ENCODE measurements around the gene DERL2. TPM values are rescaled to one million over a fixed set of nuclear protein-coding genes. Genes with fewer than 3 reads are reported as not detected.
A peak's percentile ranks its signal among the peaks of the same experiment; 100 is the strongest.

The DERL2 gene
- total and polyA plus RNA-seq, 2 experiments from 2014 or later, result 38.6 to 160 TPM

DNA sequence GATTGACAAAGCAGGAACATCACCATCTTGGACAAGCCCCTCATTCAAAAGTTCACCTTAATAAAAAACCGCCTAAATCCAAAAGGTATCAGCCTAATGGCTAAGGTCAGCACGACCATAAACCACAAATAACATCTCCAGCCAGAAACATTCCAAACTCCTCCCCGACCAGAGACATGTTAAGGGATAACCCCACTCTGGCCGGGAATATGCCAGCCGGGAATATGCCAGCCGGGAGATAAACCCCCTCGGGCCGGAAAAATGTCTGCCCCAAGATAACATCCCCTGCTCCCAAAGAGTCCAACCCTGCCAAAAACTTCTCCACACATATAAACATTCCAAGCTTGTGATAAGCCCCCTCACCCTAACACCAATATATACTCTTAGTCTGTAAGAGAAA, 18.6 kb downstream of the DERL2 start:
- Histone ChIP-seq H4K20me1 (ENCODE audit: insufficient read depth) (no peaks in the 10 kb centered on the region), H2AFZ (peak overlapping the region; percentile 100), H3K36me3 (ENCODE audit: low read depth) (no peaks in the 10 kb centered on the region; the same call in 1 of the 2 replicates), H3K9ac (peak overlapping the region; percentile 80), H3K27ac (peak overlapping the region; percentile 55; the same call in 1 of the 2 replicates), H3F3A (ENCODE audit: insufficient read depth) (peaks cover 31% of the 10 kb centered on the region), H3K27me3 (replicated peaks; ENCODE audit: insufficient read depth) (no peaks in the 10 kb centered on the region), H3K9me2 (ENCODE audit: insufficient read depth) (no peaks in the 10 kb centered on the region), H3K4me3 (peak overlapping the region; percentile 99), H3K4me1 (ENCODE audit: insufficient read depth) (peaks cover 12% of the 10 kb centered on the region), H3K4me2 (ENCODE audit: unreplicated experiment) (peak overlapping the region; percentile 84), H3K79me2 (ENCODE audit: insufficient read depth) (peaks cover 62% of the 10 kb centered on the region), H3K9me3 (ENCODE audit: low read depth) (no peaks in the 10 kb centered on the region)
- in situ Hi-C loops (cut with MboI), result loop anchor here (25.0 kb wide), 2 partner anchors 95 to 970 kb away; partner anchors contain the start of genes AIPL1 and PIMREG
- TF ChIP-seq EZH2 (IDR thresholded peaks at IDR 0.05; ENCODE audit: insufficient read depth, poor library complexity, severe bottlenecking) (no peak), EZH2phosphoT487 (IDR thresholded peaks at IDR 0.05; ENCODE audit: insufficient read depth, low read depth) (no peak)
- 2 to 5% methylated on average over 8 of the region's 8 CpGs for WGBS, 2 experiments (ENCODE audit: low coverage in 1 of 2, low lambda C conversion rate in 2 of 2, missing lambda C conversion rate in 2 of 2)
- peak; percentile 23 for DNase-seq

DNA sequence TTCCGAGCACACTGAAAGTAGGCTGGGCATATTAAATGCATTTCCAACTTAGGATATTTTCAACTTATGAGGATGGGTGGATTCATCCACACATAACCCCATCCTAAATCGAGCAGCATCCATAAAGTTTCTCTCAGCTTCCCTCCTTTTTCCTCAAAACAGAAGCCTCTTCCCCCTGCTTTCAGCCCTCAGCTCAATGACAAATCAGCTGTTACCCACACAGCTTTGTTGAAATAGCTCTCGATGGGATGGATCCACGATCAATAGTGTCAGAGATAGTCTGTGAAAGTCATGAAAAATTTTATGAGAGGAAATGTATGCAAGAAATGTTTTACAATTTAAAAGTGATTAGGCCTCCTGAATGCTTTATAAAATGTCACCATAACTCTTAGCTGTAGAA, 19.7 kb downstream of the DERL2 start:
- peak overlapping the region; percentile 84 for H3K4me2 ChIP-seq (ENCODE audit: unreplicated experiment)
- H3K9ac ChIP-seq, result peak overlapping the region; percentile 80; the same call in 1 of the 2 replicates
- peaks cover 20% of the 10 kb centered on the region for H3F3A ChIP-seq (ENCODE audit: insufficient read depth)
- no peak for TF ChIP-seq EZH2phosphoT487 (IDR thresholded peaks at IDR 0.05; ENCODE audit: insufficient read depth, low read depth)
- no peak for TF ChIP-seq EZH2 (IDR thresholded peaks at IDR 0.05; ENCODE audit: insufficient read depth, poor library complexity, severe bottlenecking)
- H4K20me1 ChIP-seq (ENCODE audit: insufficient read depth), result no peaks in the 10 kb centered on the region
- no peak overlapping the region for H2AFZ ChIP-seq
- H3K27me3 ChIP-seq (replicated peaks; ENCODE audit: insufficient read depth), result no peaks in the 10 kb centered on the region
- DNase-seq, result no peak
- H3K4me1 ChIP-seq (ENCODE audit: insufficient read depth), result peaks cover 12% of the 10 kb centered on the region
- H3K36me3 ChIP-seq (ENCODE audit: low read depth), result no peaks in the 10 kb centered on the region
- no peak overlapping the region for H3K27ac ChIP-seq
- no peaks in the 10 kb centered on the region for H3K9me2 ChIP-seq (ENCODE audit: insufficient read depth)
- H3K4me3 ChIP-seq, result no peak overlapping the region; the same call in 1 of the 2 replicates
- WGBS, 2 experiments (ENCODE audit: low coverage in 1 of 2, low lambda C conversion rate in 2 of 2, missing lambda C conversion rate in 2 of 2), result 86 to 87% methylated on average over 4 of the region's 4 CpGs
- H3K9me3 ChIP-seq (ENCODE audit: low read depth), result no peaks in the 10 kb centered on the region
- peaks cover 68% of the 10 kb centered on the region for H3K79me2 ChIP-seq (ENCODE audit: insufficient read depth)
- in situ Hi-C loops (cut with MboI), result loop anchor here (25.0 kb wide), 2 partner anchors 96 to 971 kb away; partner anchors contain the start of genes AIPL1 and PIMREG

DNA sequence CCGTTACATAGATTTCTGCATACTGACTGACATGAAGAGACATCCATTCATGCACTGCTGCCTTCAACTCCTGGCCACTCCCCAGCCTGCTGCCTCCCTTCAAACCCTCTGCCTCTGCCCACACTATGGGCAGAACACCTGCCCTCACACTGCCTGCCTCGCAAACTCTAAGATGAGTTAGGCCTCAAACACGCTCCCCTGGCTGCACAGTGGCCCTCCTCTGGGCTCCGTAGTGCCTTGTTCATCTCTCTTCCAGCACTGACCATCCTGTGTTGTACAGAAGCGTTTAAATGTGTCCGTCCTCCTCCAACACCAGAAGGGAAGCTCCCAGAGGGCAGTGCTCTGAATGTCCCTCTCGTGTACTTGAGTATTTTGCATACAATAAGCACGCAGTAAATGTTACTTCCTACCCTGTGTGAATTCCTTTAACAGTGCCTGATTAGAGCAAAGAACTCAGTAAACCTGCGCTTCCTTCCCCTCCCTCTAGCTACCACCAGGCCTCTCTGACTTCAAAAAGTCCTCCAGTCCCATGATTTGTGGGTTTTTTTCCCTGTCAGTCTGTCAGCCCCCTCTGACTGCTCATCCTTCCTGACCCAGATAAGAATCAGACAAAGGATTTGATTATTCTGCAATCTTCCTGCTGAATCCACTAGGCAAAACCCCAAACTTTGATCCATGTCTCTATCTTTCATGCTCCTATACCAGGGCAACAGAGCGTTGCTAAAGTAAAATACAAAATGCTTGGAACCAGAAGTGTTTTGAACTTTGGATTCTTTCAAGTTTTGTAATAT, 21.1 kb downstream of the DERL2 start:
- Histone ChIP-seq H3K27me3 (replicated peaks; ENCODE audit: insufficient read depth) (no peaks in the 10 kb centered on the region), H2AFZ (no peak overlapping the region), H3F3A (ENCODE audit: insufficient read depth) (peaks cover 6% of the 10 kb centered on the region), H4K20me1 (ENCODE audit: insufficient read depth) (no peaks in the 10 kb centered on the region), H3K36me3 (ENCODE audit: low read depth) (no peaks in the 10 kb centered on the region), H3K79me2 (ENCODE audit: insufficient read depth) (peaks cover 68% of the 10 kb centered on the region), H3K4me3 (no peak overlapping the region), H3K27ac (no peak overlapping the region), H3K4me2 (ENCODE audit: unreplicated experiment) (no peak overlapping the region), H3K9ac (no peak overlapping the region), H3K4me1 (ENCODE audit: insufficient read depth) (peaks cover 12% of the 10 kb centered on the region), H3K9me2 (ENCODE audit: insufficient read depth) (no peaks in the 10 kb centered on the region), H3K9me3 (ENCODE audit: low read depth) (no peaks in the 10 kb centered on the region)
- TF ChIP-seq EZH2phosphoT487 (IDR thresholded peaks at IDR 0.05; ENCODE audit: insufficient read depth, low read depth), result no peak
- DNase-seq, result no peak
- 87 to 89% methylated on average over 10 of the region's 10 CpGs for WGBS, 2 experiments (ENCODE audit: low coverage in 1 of 2, low lambda C conversion rate in 2 of 2, missing lambda C conversion rate in 2 of 2)
- in situ Hi-C loops (cut with MboI), result loop anchor here (25.0 kb wide), 2 partner anchors 97 to 972 kb away; partner anchors contain the start of genes AIPL1 and PIMREG

DNA sequence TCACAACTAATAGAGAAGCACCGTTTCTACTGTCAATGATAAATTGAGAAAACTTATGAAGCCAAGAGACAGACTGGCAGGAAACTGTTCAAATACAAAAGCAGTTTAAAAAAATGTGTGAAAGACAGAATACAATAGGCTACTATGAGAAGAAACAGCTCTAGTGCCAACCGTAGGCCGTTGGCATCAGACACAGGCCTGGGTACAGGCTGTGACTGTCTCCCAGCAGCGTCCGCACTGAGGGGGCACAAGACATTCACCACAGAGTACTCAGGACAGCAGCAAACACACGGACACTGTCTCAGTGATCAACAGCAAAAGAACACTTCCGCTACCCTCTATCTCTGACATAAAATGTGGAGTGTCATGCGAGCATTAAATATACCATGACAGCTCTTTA, 39.2 kb downstream of the DERL2 start:
- Histone ChIP-seq H3K27me3 (replicated peaks; ENCODE audit: insufficient read depth) (no peaks in the 10 kb centered on the region), H3K4me1 (ENCODE audit: insufficient read depth) (no peaks in the 10 kb centered on the region), H3K27ac (no peak overlapping the region), H3K4me3 (no peak overlapping the region), H4K20me1 (ENCODE audit: insufficient read depth) (no peaks in the 10 kb centered on the region), H3K79me2 (ENCODE audit: insufficient read depth) (no peaks in the 10 kb centered on the region), H3K4me2 (ENCODE audit: unreplicated experiment) (no peak overlapping the region), H3K36me3 (ENCODE audit: low read depth) (peaks cover 30% of the 10 kb centered on the region), H2AFZ (no peak overlapping the region), H3K9me2 (ENCODE audit: insufficient read depth) (no peaks in the 10 kb centered on the region), H3K9me3 (ENCODE audit: low read depth) (no peaks in the 10 kb centered on the region), H3F3A (ENCODE audit: insufficient read depth) (no peaks in the 10 kb centered on the region), H3K9ac (no peak overlapping the region)
- TF ChIP-seq EZH2phosphoT487 (IDR thresholded peaks at IDR 0.05; ENCODE audit: insufficient read depth, low read depth) (no peak), EZH2 (IDR thresholded peaks at IDR 0.05; ENCODE audit: insufficient read depth, poor library complexity, severe bottlenecking) (no peak)
- in situ Hi-C loops (cut with MboI), result no loop called here
- DNase-seq, result no peak
- 97 to 98% methylated on average over 8 of the region's 8 CpGs for WGBS, 2 experiments (ENCODE audit: low coverage in 1 of 2, low lambda C conversion rate in 2 of 2, missing lambda C conversion rate in 2 of 2)
